WTC11 (cell line): ENCODE measurements around the gene HMCES. TPM values are rescaled to one million over a fixed set of nuclear protein-coding genes. Genes with fewer than 3 reads are reported as not detected.

Source experiments
- ATAC-seq: fragments of 200-7000 bp; cut with Tn5 transposase; 2 replicates; pipeline ENCODE4 v1.10.0; 2021; ENCODE audit warnings: mild to moderate bottlenecking, moderate library complexity
- CTCF ChIA-PET: fragments of 300-600 bp; sonication (Branson Sonifier 250); formaldehyde crosslinking; loops from one replicate; lab custom pipeline; 2021; ENCODE audit warnings: antibody characterized with exemption; lab: Charles Lee
- POLR2A ChIA-PET: fragments of 350-600 bp; sonication (Branson Sonifier 250); formaldehyde crosslinking; loops from one replicate; lab custom pipeline; 2021; ENCODE audit warnings: antibody characterized with exemption; lab: Charles Lee
- DNase-seq: peaks from one replicate; pipeline ENCODE4 v3.0.0; 2021; ENCODE audit warnings: low spot score
- H3K27ac Mint-ChIP-seq: 2 replicates; pipeline ENCODE4 v1.8.0; 2021; ENCODE audit warnings: mixed read lengths
- H3K27me3 Mint-ChIP-seq: 2 replicates; pipeline ENCODE4 v1.8.0; 2021; ENCODE audit warnings: low read depth, mild to moderate bottlenecking, moderate library complexity, mixed read lengths
- H3K36me3 Mint-ChIP-seq: 2 replicates; pipeline ENCODE4 v1.8.0; 2021; ENCODE audit warnings: mixed read lengths
- H3K4me1 Mint-ChIP-seq: 2 replicates; pipeline ENCODE4 v1.8.0; 2022; ENCODE audit warnings: mixed read lengths
- H3K4me3 Mint-ChIP-seq: 2 replicates; pipeline ENCODE4 v1.8.0; 2021; ENCODE audit warnings: mild to moderate bottlenecking, moderate library complexity, mixed read lengths
- H3K9me3 Mint-ChIP-seq: 2 replicates; pipeline ENCODE4 v1.8.0; 2021; ENCODE audit warnings: mixed read lengths
- ATF1 ChIP-seq: sonication (generic); formaldehyde crosslinking; IDR thresholded peaks from 2 replicates; pipeline ENCODE4 v1.8.1; 2023; ENCODE audit warnings: mild to moderate bottlenecking, moderate library complexity, missing genetic modification reagents
- ATF2 ChIP-seq: sonication (generic); formaldehyde crosslinking; IDR thresholded peaks from 2 replicates; pipeline ENCODE4 v1.8.1; 2022; ENCODE audit warnings: low read depth, missing genetic modification reagents, borderline replicate concordance
- E2F1 ChIP-seq: sonication (generic); formaldehyde crosslinking; IDR thresholded peaks from 2 replicates; pipeline ENCODE4 v1.8.0; 2022; ENCODE audit warnings: mild to moderate bottlenecking, missing genetic modification reagents
- E2F4 ChIP-seq: sonication (generic); formaldehyde crosslinking; IDR thresholded peaks from 2 replicates; pipeline ENCODE4 v1.8.1; 2022; ENCODE audit warnings: low read depth, mild to moderate bottlenecking, moderate library complexity, missing genetic modification reagents, borderline replicate concordance
- ELF4 ChIP-seq: sonication (generic); formaldehyde crosslinking; IDR thresholded peaks from 2 replicates; pipeline ENCODE4 v1.8.1; 2022; ENCODE audit warnings: low read depth, mild to moderate bottlenecking, moderate library complexity, missing genetic modification reagents
- FOXP4 ChIP-seq: sonication (generic); formaldehyde crosslinking; IDR thresholded peaks from 2 replicates; pipeline ENCODE4 v1.8.0; 2022; ENCODE audit warnings: mild to moderate bottlenecking, missing genetic modification reagents
- GTF2I ChIP-seq: fragments of 250-450 bp; sonication (Bioruptor Pico); conservative IDR thresholded peaks from 2 replicates; pipeline ENCODE4 v1.4.0; 2021; ENCODE audit warnings: mild to moderate bottlenecking
- MYBL2 ChIP-seq: sonication (generic); formaldehyde crosslinking; IDR thresholded peaks from 2 replicates; pipeline ENCODE4 v1.8.1; 2023; ENCODE audit warnings: mild to moderate bottlenecking, moderate library complexity, missing genetic modification reagents
- NR3C1 ChIP-seq: sonication (generic); formaldehyde crosslinking; conservative IDR thresholded peaks from 2 replicates; pipeline ENCODE4 v1.8.1; 2023; ENCODE audit warnings: low read depth, mild to moderate bottlenecking, missing genetic modification reagents
- PREB ChIP-seq: sonication (generic); formaldehyde crosslinking; IDR thresholded peaks from 2 replicates; pipeline ENCODE4 v1.8.1; 2022; ENCODE audit warnings: mild to moderate bottlenecking, missing genetic modification reagents, moderate library complexity, borderline replicate concordance
- SMAD4 ChIP-seq: sonication (generic); formaldehyde crosslinking; IDR thresholded peaks from 2 replicates; pipeline ENCODE4 v1.8.0; 2022; ENCODE audit warnings: mild to moderate bottlenecking, missing genetic modification reagents
- TEAD4 ChIP-seq: sonication (generic); formaldehyde crosslinking; IDR thresholded peaks from 2 replicates; pipeline ENCODE4 v1.8.0; 2022; ENCODE audit warnings: mild to moderate bottlenecking, missing genetic modification reagents
- USF2 ChIP-seq: sonication (generic); formaldehyde crosslinking; IDR thresholded peaks from 2 replicates; pipeline ENCODE4 v1.8.1; 2023; ENCODE audit warnings: mild to moderate bottlenecking, missing genetic modification reagents, moderate library complexity
- ZNF281 ChIP-seq: sonication (generic); formaldehyde crosslinking; IDR thresholded peaks from 2 replicates; pipeline ENCODE4 v1.8.0; 2023; ENCODE audit warnings: mild to moderate bottlenecking, missing genetic modification reagents
- ZNF671 ChIP-seq: fragments of 250-450 bp; sonication (Bioruptor Pico); IDR thresholded peaks from 2 replicates; pipeline ENCODE4 v1.8.0; 2021; ENCODE audit warnings: mild to moderate bottlenecking
- total RNA-seq: library from RNA; stranded (reverse); gene quantifications from 3 replicates; pipeline ENCODE4 v1.2.3, GENCODE V29; 2021
- TF ChIP-seq, protein P1 (sequence below): sonication (generic); formaldehyde crosslinking; IDR thresholded peaks from 2 replicates; pipeline ENCODE4 v1.8.0; 2022; ENCODE audit warnings: mild to moderate bottlenecking, missing genetic modification reagents
- TF ChIP-seq, protein P2 (sequence below): sonication (generic); formaldehyde crosslinking; conservative IDR thresholded peaks from 2 replicates; pipeline ENCODE4 v1.8.1; 2022; ENCODE audit warnings: mild to moderate bottlenecking, missing genetic modification reagents
- TF ChIP-seq, protein P3 (sequence below): fragments of 250-450 bp; sonication (Bioruptor Pico); conservative IDR thresholded peaks from 2 replicates; pipeline ENCODE4 v1.9.0; 2021; ENCODE audit warnings: mild to moderate bottlenecking
- TF ChIP-seq, protein P4 (sequence below): fragments of 250-450 bp; sonication (Bioruptor Pico); IDR thresholded peaks from 2 replicates; pipeline ENCODE4 v1.9.0; 2021; ENCODE audit warnings: moderate library complexity, mild to moderate bottlenecking, inconsistent platforms, borderline replicate concordance

HMCES gene
- total RNA-seq, 1 experiment from 2014 or later = 47.7 TPM

- no peaks in the 10 kb centered on the region for H3K4me1 Mint-ChIP-seq
- POLR2A ChIA-PET = no interaction called here
- DNase-seq (no peak), ATAC-seq (no peak)
- no peak for TF ChIP-seq USF2
- no peak for TF ChIP-seq MYBL2 (CRISPR knock-in tag)
- no peak for TF ChIP-seq ATF1
- no peak for TF ChIP-seq SMAD4
- TF ChIP-seq E2F1 (CRISPR knock-in tag) = no peak
- no peak for TF ChIP-seq ELF4 (CRISPR knock-in tag)
- no peak for TF ChIP-seq TEAD4 (CRISPR knock-in tag)
- TF ChIP-seq, protein P1, sequence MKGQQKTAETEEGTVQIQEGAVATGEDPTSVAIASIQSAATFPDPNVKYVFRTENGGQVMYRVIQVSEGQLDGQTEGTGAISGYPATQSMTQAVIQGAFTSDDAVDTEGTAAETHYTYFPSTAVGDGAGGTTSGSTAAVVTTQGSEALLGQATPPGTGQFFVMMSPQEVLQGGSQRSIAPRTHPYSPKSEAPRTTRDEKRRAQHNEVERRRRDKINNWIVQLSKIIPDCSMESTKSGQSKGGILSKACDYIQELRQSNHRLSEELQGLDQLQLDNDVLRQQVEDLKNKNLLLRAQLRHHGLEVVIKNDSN (CRISPR knock-in tag) = no peak
- no peak for TF ChIP-seq GTF2I (CRISPR knock-in tag)
- TF ChIP-seq, protein P2, sequence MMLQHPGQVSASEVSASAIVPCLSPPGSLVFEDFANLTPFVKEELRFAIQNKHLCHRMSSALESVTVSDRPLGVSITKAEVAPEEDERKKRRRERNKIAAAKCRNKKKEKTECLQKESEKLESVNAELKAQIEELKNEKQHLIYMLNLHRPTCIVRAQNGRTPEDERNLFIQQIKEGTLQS (CRISPR knock-in tag) = no peak
- TF ChIP-seq, protein P3, sequence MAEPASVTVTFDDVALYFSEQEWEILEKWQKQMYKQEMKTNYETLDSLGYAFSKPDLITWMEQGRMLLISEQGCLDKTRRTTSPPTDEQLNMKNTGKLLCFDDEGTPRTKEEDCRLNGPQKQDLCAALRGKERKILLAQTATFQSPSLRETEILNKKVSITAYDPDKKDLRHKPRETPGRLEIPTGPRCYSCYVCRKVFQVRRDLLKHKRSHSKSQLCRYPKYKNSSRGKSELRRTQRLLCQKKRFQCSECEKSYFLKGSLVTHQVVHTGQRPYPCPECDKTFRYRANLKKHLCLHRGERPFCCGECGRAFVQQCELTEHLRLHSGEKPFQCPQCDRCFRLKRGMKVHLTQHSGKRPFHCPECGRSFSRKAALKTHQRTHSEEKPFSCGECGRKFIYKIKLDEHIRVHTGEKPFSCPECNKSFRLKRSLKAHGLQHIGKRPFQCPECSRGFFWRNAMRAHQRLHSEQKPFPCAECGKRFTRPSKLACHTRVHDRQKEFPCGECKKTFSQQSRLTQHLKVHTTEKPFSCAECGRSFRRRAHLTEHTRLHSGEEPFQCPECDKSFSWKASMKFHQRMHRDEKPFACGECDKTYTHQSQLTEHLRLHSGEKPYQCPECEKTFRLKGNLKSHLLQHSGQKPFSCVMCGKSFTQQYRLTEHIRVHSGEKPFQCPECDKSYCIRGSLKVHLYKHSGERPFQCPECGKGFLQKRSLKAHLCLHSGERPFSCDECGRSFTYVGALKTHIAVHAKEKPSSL (CRISPR knock-in tag) = no peak
- no peak for TF ChIP-seq PREB
- no peak for TF ChIP-seq ZNF281
- TF ChIP-seq E2F4 = no peak
- no peak for TF ChIP-seq ZNF671 (CRISPR knock-in tag)
- no peak for TF ChIP-seq ATF2
- no peak for TF ChIP-seq NR3C1
- no peak for TF ChIP-seq FOXP4 (CRISPR knock-in tag)
- TF ChIP-seq, protein P4, sequence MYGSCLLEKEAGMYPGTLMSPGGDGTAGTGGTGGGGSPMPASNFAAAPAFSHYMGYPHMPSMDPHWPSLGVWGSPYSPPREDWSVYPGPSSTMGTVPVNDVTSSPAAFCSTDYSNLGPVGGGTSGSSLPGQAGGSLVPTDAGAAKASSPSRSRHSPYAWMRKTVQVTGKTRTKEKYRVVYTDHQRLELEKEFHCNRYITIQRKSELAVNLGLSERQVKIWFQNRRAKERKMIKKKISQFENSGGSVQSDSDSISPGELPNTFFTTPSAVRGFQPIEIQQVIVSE = no peak
- TF ChIP-seq, all 79 proteins: peak for 0
- Mint-ChIP-seq H3K27ac (no peak overlapping the region), H3K9me3 (no peaks in the 10 kb centered on the region), H3K27me3 (no peaks in the 10 kb centered on the region), H3K36me3 (no peaks in the 10 kb centered on the region), H3K4me3 (no peak overlapping the region)
- CTCF ChIA-PET = no interaction called here
These were observed 42.3 kb downstream of the HMCES start for GRCh38 chr3:129320825-129321487.
